ENCODE measurements around the gene PTCH1.
A peak's percentile ranks its signal among the peaks of the same experiment; 100 is the strongest.

Gene PTCH1

DNA sequence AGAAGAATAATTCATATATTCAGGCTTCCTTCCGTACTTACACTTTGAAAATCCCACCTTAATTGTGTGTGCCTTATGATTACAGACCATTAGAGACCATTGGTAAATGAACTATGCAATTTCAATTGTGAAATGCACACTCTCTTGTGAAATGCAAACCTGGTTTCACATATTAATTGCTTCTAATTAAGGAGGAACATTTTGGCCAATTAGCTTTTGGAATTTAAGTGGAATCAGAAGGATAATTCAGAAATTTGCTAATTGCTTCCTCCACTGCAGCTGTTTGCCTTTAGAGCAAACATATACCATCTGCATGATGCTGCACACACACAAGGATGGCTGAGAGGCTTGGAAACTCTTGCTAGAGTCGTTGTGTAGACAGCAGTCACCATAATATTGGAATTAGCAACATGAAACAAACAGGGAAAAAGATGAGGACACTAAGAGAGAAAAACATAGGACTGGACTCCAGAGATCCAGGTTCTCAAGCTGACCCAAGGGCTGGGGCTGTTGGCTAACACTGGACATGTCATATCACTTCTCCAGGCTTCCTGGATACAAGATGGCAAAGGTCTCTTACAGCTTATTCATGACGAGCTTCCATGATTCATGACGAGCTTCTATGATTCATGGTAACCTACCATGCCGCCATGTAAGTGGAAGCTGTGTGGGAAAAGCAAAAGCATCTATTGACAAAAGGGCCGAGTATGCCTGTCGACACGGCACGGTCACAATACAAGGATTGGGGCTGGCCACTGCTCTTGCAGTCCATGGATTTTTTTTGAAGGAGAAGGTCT is 78.0 kb downstream of the PTCH1 start:
- no peak for DNase-seq (ENCODE audit: low read depth)

GRCh38 chr9:95437559-95437958 is 79.2 kb downstream of the PTCH1 start:
- no peak for DNase-seq (ENCODE audit: low read depth)

DNA sequence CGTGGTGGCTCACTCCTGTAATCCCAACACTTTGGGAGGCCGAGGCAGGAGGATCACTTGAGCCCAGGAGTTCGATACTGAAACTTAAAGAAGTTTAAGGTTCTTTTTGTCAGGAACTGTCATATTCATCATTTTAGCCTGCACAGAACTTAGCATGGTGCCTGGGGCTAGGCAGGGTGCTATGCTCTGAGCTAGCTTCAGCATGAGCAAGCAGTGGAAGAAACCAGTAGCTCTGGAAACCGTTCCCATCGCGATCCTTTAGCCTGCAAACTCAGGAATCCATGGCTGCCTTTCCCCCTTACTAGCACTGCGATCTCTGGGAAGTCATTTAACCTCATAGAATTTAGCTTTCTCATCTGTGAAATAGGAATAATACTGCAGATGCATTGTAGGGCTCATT is 80.4 kb downstream of the PTCH1 start:
- no peak for DNase-seq (ENCODE audit: low read depth)

DNA sequence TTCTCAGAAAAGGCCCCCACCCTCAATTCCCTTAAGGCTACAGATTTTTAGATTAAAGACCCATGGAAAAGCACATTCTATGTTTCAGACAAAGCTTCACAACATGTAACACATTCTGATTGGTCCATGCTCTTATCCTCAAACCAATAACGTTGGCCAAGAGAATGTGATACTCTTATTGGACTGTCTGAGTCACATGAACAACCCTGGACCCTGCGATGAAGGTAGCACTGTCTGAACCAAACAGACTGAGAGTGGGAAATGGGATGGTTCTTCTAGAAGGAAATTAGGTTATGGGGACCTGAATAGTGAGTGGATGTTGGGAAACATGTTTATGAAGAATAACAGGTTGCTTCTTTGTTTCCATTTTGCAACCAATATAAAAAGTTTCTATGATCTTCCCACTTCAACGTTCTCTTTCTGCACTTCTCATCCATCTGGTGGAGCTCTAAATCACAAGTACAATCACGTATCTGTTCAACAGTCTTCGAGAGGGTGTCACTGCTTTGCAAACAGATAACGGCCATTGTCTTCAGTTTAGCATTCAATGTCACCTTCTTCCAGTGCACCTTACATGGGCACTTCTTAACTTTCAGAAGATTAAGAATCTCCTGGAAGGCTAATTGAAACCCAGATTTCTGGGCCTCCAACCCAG is 81.6 kb downstream of the PTCH1 start:
- DNase-seq (ENCODE audit: low read depth), result no peak

DNA sequence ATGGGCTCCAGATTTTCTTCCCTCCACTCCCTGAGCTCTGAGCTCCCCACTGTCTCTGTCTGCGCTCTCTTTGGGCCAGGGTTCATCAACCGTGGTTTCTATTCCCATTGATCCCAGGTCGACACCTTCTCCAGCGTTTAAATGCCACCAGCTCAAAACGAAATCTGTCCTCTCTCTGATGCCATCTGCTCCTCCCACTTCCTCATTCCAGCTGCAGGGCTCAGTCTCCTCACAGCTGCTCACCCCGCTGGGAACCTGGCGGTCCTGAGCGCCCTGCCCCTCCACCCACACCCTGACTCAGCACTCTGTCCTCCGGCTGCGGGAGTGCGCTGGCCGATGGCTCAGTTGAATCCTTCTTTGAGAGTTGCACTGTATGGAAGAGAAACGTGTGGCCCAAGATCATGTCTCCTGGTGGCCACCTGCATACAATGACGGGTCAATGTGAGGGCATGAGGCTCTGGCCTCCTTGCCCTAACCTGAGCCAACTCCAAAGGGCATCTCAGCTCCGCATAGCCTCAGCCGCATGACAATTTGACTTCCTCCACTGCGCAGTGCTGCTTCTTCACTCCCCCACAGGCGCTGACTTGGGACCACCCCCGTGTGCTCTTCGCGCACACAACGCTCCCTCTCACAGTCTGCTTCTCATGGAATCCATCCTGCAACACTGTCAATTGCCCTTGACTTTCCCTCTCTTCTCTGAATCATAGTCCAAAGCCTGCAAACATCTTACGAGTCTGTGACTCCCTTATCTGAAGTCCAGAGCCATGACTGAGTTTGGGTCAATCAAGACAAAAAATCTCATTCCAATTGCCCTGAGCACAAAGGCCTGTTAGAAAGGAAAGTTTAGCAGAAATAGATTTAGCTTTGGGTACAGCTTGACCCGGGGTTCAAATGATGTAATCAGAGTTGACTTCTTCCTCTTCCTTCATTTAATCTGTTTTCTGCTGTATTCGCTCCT is 82.4 kb downstream of the PTCH1 start:
- peak; percentile 7 for DNase-seq (ENCODE audit: low read depth)

DNA sequence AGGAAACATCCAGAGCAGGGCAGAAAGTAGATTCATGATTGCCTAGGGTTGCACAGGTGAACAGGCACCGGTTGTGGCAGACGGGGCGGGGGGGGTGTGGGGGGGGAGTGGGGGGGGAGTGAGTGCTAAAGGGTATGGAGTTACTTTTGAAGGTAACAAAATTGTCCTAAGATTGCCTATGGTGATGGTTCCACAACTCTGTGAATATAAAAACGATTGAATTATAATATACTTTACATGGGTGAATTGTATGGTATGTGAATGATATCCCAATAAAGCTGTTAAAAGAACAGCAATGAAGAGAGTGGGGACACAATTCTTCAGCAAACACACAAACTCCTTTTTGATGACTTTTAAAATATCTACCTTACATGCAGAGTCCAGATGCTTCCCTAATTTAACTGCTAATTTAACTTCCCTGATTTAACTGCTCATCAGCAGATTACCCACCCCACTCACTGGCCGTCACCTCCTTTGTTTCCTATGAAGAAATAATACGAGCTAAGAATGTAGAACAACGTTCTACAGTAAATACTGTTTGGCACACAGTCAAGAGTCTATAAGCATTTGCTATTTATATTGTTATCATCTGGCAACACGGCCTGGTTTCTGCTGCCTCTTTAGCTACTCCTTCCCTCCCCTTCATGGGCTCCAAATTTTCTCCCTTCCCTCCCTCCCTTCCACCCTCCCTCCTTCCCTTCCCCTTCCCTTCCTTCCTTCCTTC is 83.5 kb downstream of the PTCH1 start:
- no peak for DNase-seq (ENCODE audit: low read depth)

DNA sequence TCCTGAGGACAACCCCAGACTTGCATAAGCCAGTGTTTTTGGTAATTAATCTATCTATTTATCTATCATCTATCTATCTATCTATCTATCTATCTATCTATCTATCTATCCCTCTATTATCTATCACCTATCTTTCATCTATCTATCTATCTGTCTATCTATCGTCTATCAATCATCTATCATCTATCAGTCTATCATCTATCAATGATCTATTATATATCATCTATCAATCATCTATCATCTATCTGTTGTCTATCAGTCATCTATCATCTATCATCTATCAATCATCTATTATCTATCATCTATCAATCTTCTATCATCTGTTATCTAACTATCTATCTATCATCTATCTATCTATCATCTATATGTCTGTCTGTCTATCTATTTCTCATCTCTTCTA is 85.5 kb downstream of the PTCH1 start:
- DNase-seq (ENCODE audit: low read depth), result no peak

DNA sequence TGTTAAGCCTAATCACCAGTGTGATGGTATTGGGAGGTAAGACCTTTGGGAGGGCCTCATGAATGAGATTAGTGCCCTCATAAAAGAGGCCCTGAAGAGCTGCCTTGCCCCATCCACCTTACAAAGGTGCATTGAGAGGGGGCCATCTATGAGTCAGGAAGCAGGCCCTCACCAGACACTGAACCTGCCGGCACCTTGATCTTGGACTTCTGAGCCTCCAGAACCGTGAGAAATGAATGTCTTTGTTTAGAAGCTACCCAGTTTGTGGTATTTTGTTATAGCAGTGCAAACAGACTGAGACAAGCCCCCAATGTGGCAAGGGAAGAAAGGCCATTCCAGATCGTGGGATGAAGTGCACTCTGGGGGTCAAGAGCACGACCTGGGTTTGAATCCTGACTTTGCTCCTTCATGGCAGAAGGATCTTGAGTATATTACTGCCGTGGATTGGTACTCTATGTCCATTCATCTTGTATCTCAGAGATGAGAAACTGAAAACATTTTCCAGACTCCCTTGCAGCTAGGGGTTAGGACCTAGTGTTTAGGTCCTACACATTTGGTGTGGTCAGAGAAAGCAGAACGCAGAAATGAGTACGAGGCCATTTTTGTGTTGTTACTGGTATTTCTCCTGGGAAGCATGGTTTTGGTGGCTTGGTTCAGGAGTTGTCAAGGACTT is 86.7 kb downstream of the PTCH1 start:
- no peak for DNase-seq (ENCODE audit: low read depth)

DNA sequence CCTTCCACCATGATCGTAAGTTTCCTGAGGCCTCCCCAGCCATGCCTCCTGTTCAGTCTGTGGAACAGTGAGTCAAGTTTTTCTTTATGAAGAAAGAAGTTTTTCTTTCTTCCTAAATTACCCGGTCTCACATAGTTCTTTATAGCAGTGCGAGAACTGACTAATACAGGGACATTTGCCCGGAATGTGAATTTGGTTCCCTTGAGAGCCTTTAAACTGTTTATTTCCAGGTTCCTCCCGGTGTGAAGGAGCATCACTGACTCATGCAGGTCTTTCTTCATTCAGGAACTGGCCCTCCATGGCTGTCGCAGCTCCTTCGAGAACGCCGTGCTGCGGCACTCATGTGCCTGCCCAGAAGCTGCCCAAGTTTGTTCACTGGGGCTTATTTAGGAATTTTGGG is 87.7 kb downstream of the PTCH1 start:
- DNase-seq (ENCODE audit: low read depth), result no peak

DNA sequence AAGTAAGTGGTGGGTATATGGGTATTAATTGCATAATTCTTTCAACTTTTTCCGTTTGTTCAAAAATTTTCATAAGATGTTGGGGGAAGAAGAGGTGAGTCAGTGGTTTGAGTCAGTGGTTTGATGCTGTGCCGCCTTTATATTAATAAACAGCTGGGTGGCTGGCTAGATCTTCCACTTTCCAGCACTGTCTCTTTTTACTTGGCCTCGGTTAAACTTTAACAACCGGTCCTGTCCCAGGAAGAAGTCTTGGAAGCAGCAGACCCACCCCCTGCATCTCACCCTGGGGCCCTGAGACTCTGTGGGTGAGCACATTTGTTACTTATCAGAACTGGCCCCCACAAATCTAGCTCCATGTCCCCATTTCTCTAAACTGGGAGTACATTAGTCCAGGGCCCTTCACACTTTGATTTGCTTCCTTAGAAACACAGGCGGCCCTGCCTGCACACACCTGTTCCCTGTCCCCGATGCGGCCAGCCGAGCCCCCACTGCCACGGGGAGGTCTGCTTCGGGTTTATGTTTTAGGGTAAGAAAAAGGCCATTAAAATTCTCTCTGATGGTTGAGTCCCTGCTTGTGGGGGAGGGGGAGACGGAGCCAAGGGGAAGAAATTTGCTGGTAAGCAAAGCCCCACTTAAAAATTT is 90.7 kb downstream of the PTCH1 start:
- no peak for DNase-seq (ENCODE audit: low read depth)

- no peak for DNase-seq (ENCODE audit: low read depth)
Observed at GRCh38 chr9:95422650-95423049, 94.1 kb downstream of the PTCH1 start.

- no peak for DNase-seq (ENCODE audit: low read depth)
Observed at GRCh38 chr9:95420518-95420917, 96.3 kb downstream of the PTCH1 start.

GRCh38 chr9:95419444-95419843 is 97.3 kb downstream of the PTCH1 start:
- DNase-seq (ENCODE audit: low read depth), result no peak

GRCh38 chr9:95415158-95415557 is 101.6 kb downstream of the PTCH1 start:
- no peak for DNase-seq (ENCODE audit: low read depth)

- DNase-seq (ENCODE audit: low read depth), result no peak
Observed at GRCh38 chr9:95413793-95414192, 103.0 kb downstream of the PTCH1 start.

- DNase-seq (ENCODE audit: low read depth), result no peak
Observed at GRCh38 chr9:95411054-95411892, 105.5 kb downstream of the PTCH1 start.

- no peak for DNase-seq (ENCODE audit: low read depth)
Observed at GRCh38 chr9:95409650-95410426, 106.9 kb downstream of the PTCH1 start.

DNA sequence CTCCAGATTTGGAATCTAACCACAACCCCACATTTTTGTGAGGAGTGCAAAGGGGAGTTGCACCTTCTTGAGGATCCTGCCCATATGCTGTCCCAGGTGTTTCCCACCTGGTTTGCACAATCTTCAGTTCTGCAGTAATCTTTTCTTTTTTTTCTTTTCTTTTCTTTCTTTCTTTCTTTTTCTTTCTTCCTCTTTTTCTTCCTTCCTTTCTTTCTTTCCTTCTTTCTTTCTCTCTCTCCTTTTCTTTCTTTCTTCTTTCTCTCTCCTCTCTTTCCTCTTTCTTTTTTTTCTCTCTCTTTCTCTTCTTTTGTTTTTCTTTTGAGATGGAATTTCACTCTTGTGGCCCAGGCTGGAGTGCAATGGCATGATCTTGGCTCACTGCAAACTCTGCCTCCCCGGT is 109.2 kb downstream of the PTCH1 start:
- no peak for DNase-seq (ENCODE audit: low read depth)

- DNase-seq (ENCODE audit: low read depth), result no peak
Observed at GRCh38 chr9:95406121-95406520, 110.7 kb downstream of the PTCH1 start.

Measured in CMK (cell line).